HL-60 (cell line): ENCODE results near the gene CDC42BPA.

Experiments
- CTCF ChIP-seq: IDR thresholded peaks from one replicate; pipeline ENCODE4 v1.5.1; 2011; ENCODE audit warnings: low read length, control low read depth, inconsistent platforms; ENCODE audit not compliant: insufficient read depth
- SPI1 ChIP-seq: IDR thresholded peaks from 2 replicates; pipeline ENCODE4 v1.6.1; 2012; ENCODE audit warnings: low read depth, mild to moderate bottlenecking, borderline replicate concordance

- TF ChIP-seq CTCF (no peak), SPI1 (no peak)
These were observed 226.2 kb downstream of the CDC42BPA start for GRCh38 chr1:227092069-227092468.
